Fibroblast of skin of left biceps (primary cell): ENCODE measurements around the gene FAM83D.
"Not testable (repeated sequence)": the region's sequence is repeated elsewhere in the genome, so short reads cannot be mapped to it uniquely, and the experiment has no call there.

Experiments
- DNase-seq, 2 experiments: peaks; one replicate each; pipeline ENCODE4 v3.0.0-alpha.2; 2013; ENCODE audit warnings: low read depth in 2 of 2

The FAM83D gene

DNA sequence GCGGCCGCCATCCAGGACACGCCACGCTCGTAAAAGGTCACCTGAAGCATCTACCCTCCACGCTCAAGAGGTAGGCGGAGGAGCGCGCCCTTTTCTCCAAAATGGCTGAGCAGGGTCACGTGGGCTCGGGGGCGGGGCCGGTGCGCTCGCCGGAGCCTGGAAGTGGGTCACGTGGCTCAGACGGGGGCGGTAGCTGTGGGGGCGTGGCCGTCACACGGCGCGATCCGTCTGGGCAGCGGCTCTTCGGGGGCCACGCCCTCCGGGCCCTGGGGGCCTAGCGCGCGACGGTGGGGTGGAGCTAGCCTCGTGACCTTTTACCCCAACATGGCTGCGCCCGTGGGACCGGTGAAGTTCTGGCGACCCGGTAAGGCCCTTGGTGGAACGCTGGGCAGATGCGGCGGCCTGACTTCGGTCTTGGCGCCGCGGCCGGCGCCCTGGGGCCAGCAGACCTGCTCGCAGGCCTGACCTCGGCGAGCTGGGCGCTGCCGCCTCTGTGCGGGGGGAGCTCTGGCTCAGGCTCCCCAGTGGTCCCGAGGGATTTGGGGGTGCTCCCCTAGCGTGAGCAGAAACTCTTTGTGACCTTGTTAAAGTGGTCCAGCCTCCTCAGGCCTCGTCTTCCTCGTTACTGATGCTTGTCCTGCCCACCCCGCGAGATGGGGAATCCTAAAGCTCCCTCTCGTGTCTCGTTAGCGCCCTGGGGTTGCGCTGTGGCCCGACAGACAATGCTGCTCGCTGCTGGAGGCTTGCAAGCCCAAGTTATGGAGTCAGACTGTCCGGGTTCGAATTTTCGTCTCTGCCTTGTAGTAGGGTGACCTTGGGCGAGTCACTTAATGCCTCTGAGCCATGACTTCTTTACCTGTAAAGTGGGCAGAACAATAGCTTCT lies 36.1 kb downstream of the FAM83D start, which contains the start of gene DHX35:
Gene DHX35, plus strand, starts transcription at position 301 of the 884 bp plus-strand sequence. Its CDS starts 24 bp downstream, at position 325.
- DNase-seq = peak; percentile 88 to 89

DNA sequence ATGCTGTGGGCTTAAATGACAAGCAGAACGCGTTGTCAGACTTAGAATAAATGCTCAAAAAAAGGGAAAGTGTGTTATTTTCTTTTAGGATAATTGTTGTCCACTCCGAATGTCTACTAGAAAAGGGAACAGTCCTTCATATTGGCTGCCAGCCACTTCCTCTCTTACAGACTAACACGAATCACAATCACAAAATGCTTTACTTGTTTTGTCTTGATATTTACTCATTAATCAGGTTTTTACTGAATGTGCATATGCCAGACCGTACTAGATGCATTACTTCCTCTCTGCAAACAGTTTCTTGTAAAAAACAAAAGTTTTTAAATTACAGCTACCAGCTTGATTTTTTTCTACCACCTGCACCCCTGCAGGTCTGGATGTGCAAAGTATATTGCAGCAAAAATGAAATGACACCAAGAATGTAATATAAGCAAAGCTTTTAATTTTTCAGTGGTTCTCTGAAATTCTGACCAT lies 36.7 kb downstream of the FAM83D start:
- DNase-seq = no peak

DNA sequence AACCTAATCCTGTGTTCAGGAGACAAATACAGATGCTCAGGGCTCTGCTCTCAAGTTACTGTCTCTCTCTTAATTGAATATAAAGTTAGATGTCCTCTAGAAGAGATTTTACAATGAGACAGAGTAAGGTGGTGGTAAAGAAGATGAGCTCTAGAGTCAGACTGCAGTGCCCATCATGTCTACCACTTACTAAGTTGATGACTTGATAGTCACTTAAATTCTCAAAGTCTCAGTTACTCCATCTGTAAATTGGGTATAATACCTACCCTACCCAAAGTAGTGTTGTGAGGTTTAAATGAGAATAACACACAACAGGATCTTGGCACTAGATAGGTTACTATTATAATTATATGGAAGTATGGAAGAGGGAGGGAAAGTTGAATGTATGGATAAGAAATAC lies 37.5 kb downstream of the FAM83D start:
- DNase-seq = no peak

DNA sequence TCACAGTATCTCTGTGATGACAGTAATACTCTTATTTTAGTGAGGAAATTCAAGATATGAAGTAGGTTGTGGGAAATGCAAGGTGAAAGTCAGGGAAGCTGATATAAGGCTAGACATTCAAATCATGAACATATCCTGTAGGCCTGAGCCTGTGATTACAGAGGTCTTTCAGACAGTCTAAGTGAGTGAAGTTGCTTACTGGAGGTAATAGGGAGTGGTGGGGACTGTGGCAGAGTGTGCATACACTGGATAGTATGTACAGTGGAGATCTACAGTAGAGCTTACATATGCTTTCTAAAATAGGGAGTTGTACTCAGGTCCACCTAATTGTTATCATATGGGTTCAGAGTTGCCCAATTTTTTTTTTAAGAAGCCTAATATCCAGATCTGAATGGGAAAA lies 39.0 kb downstream of the FAM83D start:
- DNase-seq = no peak

DNA sequence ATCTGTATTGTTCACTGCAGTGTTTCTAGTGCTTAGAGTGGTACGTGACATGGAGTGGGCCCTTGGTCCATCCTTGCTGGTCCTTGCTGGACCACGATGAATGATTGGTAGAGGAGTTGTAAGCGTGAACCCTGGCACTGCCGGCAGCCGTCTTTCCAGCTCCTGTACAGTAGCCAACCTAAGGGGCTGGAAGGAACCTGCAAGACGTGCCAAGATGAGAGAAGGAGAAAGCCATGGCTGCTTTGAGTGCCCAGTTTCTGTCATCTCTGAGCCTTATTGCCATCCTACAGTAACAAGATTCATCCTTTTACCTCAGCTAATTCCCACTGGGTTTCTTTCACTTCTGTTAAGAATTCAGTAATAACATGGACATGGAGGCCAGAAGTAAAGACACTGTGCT lies 41.9 kb downstream of the FAM83D start:
- no peak for DNase-seq

DNA sequence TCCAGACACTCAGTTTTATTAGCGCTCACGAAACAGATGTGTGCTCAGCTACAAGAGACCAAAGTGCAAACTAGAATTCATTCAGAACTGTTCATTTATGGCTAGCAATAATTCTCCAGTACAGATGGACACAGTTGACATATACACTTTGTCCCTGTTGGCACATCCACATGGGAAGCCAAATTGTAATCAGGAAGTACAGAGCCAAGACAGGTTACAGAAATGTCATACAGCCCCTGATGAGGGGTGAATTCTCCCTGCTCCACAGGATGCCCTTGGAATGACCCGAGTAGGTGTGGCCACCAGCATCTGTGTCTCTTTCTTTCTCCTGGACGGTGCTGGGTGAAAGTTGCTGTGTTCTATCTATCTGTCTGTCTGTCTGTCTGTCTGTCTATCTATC lies 43.5 kb downstream of the FAM83D start:
- no peak for DNase-seq

DNA sequence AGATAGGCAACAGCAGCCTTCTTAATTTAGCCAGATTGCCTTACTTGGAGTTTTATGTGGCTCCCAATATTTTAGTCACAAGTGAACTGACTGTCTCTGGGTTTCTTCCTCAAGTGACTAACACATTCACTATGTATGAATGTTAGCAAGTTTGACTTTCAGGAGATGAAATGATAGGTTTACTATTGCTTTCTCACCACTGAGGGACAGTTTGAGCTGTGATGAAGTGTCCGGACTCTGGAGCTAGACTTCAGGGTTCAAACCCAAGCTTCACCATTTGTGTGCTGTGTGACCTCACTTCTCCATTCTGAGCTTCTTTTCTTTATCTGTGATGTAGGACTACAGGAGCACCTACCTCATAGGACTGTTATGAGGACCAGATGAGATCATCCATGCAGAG lies 44.1 kb downstream of the FAM83D start:
- peak; percentile 53 to 55 for DNase-seq

DNA sequence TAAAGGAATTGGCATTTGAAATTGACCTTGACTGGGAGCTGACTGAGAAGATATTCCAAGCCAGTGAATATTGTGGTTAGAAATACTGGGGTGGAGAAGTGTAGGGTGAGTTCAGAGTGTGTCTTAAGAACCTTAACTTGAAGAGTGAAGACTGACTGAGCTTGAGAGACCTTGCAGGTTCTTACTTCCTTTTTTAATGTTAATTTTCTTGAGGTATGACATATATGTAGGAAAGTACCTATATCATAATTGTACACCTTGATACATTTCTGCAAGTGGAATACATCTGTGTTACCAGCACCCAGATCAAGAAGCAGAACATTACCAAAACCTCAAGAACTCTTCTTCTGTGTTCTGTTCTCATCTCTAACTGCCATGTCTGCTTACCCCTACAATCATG lies 46.9 kb downstream of the FAM83D start:
- no peak for DNase-seq

DNA sequence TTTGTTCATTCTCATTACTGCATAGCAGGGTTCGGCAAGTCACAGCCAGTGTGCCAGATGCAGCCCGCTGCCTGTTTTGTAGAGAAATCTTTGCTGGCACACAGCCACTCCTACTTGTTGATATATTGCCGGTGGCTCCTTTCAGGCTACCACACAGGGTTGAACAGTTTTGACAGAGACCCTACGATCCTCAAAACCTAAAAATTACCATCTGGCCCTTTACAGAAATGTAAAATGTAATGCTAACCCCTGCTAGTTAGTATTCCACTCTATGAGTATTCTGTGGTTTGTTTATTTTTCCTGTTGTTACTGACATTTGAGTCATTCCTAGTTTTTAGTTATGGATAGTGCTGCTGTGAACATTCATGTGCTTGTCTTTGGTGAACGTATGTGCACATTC lies 47.4 kb downstream of the FAM83D start:
- peak; percentile 9 to 17 for DNase-seq

DNA sequence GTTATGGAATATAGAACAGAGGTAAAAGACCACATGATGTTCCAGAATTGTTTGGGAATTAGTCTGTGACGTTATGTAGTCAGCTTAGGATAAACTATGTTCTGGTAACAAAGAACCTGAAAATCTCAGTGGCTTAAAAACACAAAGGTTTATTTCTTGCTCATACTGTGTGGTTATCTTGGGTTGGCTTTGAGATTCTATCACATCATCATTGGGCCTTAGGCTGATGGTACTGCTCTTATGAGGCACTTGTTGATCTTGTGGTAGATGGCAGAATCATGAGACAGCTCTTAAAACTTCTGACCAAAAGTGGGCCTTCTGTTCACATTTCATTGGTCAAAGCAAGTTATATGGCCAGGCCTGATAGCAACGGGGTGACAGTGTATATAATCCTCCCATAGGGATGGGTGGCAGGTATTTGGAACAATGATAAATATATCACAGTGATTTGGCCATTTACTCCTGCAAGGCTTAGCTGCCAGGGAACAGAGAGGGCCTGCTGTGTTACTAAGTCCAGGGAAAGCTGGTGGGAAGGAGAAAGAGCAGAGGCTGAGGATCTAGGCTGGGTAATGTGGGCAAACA lies 49.4 kb downstream of the FAM83D start:
- DNase-seq = no peak

DNA sequence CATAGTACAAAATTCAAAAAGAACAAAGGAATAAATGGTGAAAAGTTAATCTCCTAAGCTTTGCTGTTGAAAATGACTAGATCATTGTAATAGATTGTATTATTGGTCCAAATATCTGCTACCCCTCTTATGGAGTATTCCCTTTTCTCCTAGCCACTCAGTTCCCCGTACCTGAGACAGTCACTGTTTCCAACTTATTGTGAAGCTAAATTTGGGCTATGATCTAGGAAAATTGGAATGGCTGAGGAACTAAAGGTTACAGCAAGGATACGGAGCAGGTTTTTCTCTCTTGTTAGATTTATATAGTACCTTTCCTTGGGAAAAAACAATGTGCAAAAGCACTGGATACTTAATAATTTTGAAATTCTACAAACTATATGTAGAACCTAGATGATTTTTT lies 53.2 kb downstream of the FAM83D start:
- no peak for DNase-seq

DNA sequence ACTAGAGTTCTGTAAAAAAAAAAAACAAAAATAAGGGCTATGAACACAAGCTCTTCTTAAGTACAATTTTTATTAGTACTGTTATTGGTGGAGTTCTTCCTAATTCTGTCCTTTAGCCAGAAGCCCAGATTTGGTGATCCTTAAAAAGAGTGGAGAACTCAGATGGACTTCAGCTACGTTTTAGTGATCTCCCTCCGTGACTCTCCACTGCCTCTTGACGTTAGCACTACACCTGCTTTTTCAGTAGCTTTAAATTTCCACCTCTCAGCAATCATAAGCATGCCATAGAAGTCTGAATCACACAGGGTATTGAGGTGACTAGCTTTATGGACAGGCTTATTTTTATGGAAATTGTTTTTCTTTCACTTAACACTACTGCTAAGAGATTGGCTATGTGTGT lies 53.6 kb downstream of the FAM83D start:
- DNase-seq = no peak

DNA sequence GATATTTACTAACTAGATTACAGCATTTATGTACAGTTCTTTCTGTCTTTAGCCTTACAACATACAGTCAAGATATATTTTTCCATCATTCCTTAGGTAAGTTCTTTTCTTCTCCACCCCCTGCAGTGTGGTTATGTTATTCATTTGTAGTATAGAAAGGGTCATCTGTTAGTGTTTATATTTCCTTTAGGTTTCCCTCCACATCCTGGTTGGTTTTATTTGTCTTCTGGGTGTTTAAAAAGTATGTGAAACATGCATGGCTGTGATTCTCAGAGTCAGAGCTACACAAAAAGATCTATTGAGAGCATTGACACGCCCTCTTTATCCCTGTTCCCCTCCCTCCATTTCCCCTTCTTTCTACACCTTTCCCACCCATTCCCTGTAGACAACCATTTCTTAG lies 56.1 kb downstream of the FAM83D start:
- DNase-seq = peak; percentile 26 to 36

DNA sequence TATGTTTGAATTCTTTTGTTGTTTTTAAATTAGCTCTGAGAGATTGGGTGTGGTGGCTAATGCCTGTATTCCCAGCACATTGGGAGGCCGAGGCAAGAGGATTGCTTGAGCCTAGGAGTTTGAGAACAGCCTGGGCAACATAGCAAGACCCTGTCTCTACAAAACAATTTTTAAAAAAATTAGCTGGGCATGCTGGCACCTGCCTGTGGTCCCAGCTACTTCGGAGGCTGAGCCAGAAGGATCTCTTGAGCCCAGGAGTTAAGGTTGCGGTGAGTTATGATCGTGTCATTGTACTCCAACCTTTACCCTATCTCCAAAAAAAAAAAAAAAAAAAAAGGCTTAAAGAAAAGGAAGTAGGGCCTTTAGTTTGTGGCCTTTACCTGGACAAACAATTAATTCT lies 58.8 kb downstream of the FAM83D start:
- DNase-seq = no peak

DNA sequence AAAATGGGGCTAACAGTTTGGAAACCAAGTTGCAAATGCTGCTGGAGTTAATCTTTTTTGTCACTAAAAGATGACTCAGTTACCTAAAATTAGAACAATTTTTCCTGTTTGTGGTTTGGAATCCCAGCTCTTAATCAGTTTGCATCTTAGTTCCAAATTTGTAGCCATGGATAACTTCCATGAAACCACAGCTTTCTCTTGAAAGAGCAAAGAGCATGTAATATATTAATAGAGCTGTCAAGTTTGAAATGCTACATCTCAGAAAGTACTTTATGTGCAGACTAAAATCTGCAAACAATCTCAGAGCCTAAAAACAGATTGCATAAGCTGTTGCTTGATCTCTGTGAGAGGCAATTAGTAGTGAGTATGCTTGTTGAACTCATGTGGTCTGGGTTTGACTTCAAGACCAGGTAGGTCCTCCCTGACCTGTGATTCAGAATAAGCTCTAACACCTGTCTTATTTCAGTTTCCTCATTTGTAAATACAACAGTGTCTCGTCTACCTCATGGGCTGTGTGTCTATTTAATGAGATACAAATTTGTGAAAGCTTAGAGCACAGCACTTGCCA lies 59.5 kb downstream of the FAM83D start:
- peak; percentile 88 to 90 for DNase-seq

DNA sequence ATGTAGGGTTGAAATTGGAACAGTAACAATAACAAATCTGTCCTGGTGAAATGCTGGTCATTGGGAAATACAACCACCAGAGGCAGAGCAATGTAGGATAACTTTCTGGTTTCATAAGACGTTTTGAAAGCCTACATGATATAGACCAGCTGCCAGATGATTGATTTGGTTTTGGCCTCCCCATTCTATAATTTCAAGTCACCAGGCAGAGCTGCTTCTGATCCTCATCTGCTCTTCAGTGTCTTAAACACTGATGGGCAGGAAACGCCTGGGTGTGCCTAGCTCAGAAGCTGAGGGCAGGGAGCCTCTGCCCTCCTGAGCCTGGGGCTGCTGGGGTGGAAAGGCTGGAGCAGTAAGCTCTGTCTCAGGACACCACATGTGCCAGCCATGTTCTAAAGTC lies 60.4 kb downstream of the FAM83D start:
- DNase-seq = no peak

DNA sequence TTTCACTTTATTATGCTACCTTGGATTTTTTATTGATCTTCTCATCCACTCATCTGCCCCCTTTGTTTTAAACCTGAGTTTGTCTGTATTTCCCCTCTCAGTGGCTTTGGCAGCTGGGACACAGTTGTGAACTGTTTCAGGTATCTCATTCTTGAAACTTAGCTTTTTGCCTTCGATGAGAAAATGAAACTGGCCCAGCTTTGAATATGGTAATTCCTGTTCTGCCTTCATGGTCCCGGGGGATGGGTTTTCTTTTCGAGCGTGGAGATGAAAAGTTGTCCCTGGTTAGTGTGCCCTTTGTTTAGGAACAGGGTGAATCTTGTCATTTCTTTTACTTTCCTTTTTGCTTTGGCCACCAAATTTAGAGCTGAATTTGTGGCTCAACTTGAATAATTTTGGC lies 61.6 kb downstream of the FAM83D start:
- DNase-seq = no peak

DNA sequence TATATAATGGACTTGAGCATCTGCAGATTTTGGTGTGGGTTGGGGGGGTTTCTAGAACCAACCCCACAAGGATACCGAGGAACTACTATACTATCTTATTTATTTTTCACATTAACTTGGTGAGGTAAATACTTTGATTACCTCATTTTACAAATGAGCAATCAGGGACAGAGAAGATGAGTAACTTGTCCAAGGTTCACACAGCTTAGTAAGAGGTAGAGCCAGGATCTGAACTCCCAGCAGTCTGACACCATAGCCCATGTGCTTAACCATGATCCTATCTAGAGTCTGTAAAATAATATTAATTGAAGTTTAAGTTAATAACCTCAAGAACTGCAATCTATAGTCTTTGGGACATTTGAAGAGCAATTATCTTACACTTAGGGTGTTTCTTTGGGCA lies 64.5 kb downstream of the FAM83D start:
- DNase-seq = no peak

DNA sequence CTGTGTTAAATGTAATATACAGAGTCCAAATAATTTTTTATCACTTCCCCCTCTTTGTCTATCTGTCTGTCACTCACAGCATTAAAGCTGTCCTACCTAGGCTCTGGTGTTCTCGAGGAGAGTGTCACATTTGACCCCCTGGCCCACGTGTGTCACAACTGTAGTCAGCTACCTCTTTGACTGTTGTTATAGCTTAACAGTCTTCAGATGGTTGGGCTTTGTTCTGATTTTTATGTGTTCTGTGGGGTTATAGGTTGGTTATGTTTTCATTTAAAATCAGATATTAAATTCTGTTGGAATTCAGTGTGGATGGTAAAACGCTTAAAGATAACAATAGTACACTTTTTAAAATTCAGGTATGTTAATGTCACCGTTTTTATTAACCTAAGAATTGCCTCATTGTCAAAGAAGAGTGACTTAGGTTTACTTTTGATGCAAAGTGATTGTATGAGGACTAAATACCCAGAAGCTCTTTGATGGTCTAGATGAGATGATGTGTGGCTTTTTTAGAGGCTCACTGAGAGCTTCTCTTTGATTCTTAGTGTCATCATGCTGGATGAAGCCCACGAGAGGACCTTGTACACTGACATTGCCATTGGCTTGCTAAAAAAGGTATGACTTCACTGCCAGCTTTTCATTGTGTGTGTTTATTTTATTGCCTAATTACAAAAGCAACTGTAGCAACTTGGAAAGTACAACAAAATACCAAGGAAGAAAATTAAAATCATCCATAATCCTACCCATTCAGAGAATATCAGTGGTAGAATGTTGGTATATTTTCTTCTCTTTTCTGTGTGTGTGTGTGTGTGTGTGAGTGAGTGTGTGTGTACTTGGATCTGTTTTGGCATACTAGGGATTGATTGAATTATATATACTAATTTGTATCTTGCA lies 65.8 kb downstream of the FAM83D start:
- DNase-seq = no peak

DNA sequence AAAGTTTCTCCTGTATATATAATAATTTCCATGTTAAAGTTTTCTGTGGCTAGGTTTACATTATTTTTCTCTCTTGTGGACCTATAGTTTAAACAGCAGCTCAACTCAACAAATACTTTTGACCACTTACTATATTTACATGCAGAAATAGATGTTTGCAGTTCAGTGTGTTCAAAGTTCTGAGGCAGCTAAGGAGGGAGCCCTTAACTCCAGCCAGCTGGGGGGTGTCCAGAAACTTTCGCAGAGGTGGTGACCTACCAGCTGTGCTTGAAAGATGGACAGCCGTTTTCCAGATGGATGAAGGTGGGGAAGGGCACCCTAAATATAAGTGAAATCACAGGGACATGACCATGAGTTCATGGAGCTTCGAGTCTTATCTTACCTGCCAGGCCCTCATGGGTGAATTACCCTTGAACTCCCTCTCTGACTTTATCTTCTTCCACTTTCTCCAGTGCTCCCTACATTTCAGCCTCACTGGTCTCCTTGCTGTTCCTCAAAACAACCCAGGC lies 69.4 kb downstream of the FAM83D start:
- no peak for DNase-seq

DNA sequence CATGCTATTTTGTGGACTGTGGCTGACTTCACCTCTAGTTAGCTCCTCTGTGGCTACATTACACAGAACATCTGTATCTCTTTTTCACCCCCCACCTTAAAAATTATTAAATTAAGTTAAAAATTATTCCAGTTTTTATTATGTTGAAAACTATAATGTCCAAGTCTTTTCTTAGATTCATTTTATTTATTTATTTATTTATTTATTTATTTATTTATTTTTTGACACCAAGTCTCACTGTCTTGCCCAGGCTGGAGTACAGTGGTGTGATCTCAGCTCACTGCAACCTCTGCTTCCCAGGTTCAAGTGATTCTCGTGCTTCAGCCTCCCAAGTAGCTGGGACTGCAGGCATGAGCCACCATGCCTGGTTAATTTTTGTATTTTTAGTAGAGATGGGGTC lies 70.6 kb downstream of the FAM83D start:
- DNase-seq = not testable (repeated sequence)

DNA sequence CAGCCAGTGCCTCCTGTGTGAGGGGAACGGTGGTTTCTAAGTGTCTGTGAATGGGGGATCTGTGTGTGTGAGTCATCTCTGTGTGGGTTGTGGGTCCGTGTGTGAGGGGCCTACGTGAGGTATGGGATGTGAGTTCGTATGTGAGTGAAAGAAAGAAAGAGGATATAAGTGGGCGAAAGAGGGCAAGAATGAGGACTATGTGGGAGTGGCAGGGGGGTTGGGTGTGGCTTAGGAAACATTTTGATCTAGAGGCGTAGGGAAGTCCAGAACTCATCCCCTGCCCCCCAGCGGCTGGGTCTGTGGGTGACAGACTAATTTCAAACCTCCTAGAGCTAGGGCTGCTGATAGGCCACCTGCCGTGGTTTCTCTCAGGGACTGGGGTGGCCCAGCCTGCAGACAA lies 71.4 kb downstream of the FAM83D start:
- no peak for DNase-seq
